H1 (cell line): Measurements from ENCODE around the gene SLC39A10. TPM values are rescaled to one million over a fixed set of nuclear protein-coding genes. Genes with fewer than 3 reads are reported as not detected.

Experiments used
- CTCF ChIA-PET: fragments of 300-600 bp; sonication (Branson Sonifier 250); formaldehyde crosslinking; loops from one replicate; lab custom pipeline; 2021; ENCODE audit not compliant: partially characterized antibody; lab: Charles Lee
- POLR2A ChIA-PET: fragments of 300-600 bp; sonication (Branson Sonifier 250); formaldehyde crosslinking; loops from one replicate; lab custom pipeline; 2021; ENCODE audit warnings: inconsistent platforms; ENCODE audit not compliant: partially characterized antibody; lab: Charles Lee
- DNase-seq, 2 experiments: peaks; one replicate each; pipeline versions ENCODE4 v3.0.0 to v3.0.0-alpha.2; 2010 to 2022; ENCODE audit warnings: low spot score in 2 of 2, low read depth in 1 of 2, mixed read lengths in 1 of 2
- FAIRE-seq: peaks from 2 replicates; lab custom pipeline; 2011; peaks lifted over from hg19 to GRCh38; lab: Jason Lieb, UNC
- H2AFZ ChIP-seq: 2 replicates; pipeline ENCODE4 v1.8.1; 2012; ENCODE audit warnings: low read length, inconsistent platforms
- H2AK5ac ChIP-seq: 2 replicates; pipeline ENCODE4 v1.6.1; 2013; ENCODE audit warnings: low read depth, low read length
- H2BK120ac ChIP-seq: replicated peaks from 2 replicates; pipeline ENCODE3; 2013; ENCODE audit warnings: low read depth, low read length, inconsistent platforms
- H2BK12ac ChIP-seq: 2 replicates; pipeline ENCODE4 v1.6.1; 2013; ENCODE audit warnings: low read depth, low read length
- H2BK15ac ChIP-seq: 2 replicates; pipeline ENCODE4 v1.6.1; 2013; ENCODE audit warnings: low read length
- H2BK20ac ChIP-seq: 2 replicates; pipeline ENCODE4 v1.6.1; 2013; ENCODE audit warnings: low read length
- H2BK5ac ChIP-seq: 2 replicates; pipeline ENCODE4 v1.6.1; 2013; ENCODE audit warnings: low read depth, low read length
- H3K14ac ChIP-seq: 2 replicates; pipeline ENCODE4 v1.6.1; 2013; ENCODE audit warnings: inconsistent platforms; ENCODE audit not compliant: insufficient read length
- H3K18ac ChIP-seq: 2 replicates; pipeline ENCODE4 v1.6.1; 2013; ENCODE audit warnings: low read length; ENCODE audit errors: extremely low read depth
- H3K23ac ChIP-seq: 2 replicates; pipeline ENCODE4 v1.6.1; 2013; ENCODE audit warnings: inconsistent platforms; ENCODE audit not compliant: insufficient read length
- H3K23me2 ChIP-seq: 2 replicates; pipeline ENCODE4 v1.6.1; 2013; ENCODE audit warnings: low read depth, low read length
- H3K27ac ChIP-seq: 2 replicates; pipeline ENCODE4 v1.6.1; 2011; ENCODE audit warnings: low read depth, low read length, inconsistent platforms
- H3K27me3 ChIP-seq, 4 experiments: replicated peaks in 1 of 4; 1 replicate in 1 of 4; 2 replicates in 3 of 4; pipeline versions ENCODE4 v1.6.1 to v1.8.1; 2011 to 2013; ENCODE audit warnings: low read length in 3 of 4, mild to moderate bottlenecking in 3 of 4, inconsistent platforms in 2 of 4, mixed read lengths in 2 of 4, moderate library complexity in 1 of 4; ENCODE audit not compliant: control insufficient read depth in 3 of 4, insufficient read depth in 3 of 4; ENCODE audit errors: extremely low read depth in 1 of 4
- H3K36me3 ChIP-seq, 4 experiments: 2 replicates each; pipeline versions ENCODE4 v1.6.1 to v1.8.1; 2011 to 2013; ENCODE audit warnings: mild to moderate bottlenecking in 4 of 4, low read length in 3 of 4, moderate library complexity in 2 of 4, control low read depth in 1 of 4, inconsistent platforms in 1 of 4; ENCODE audit not compliant: insufficient read depth in 4 of 4, control insufficient read depth in 2 of 4
- H3K4ac ChIP-seq: replicated peaks from 2 replicates; pipeline ENCODE3; 2013; ENCODE audit warnings: low read length, low read depth, mixed read lengths, inconsistent platforms; ENCODE audit not compliant: insufficient read length
- H3K4me1 ChIP-seq, 4 experiments: replicated peaks in 1 of 4; 1 replicate in 1 of 4; 2 replicates in 3 of 4; pipeline versions ENCODE4 v1.6.1 to v1.8.1; 2011 to 2013; ENCODE audit warnings: low read length in 3 of 4, inconsistent platforms in 2 of 4, mixed read lengths in 1 of 4; ENCODE audit not compliant: insufficient read depth in 4 of 4, control insufficient read depth in 3 of 4
- H3K4me2 ChIP-seq, 2 experiments: 2 replicates each; pipeline versions ENCODE4 v1.6.1 to v1.8.1; 2011 to 2013; ENCODE audit warnings: low read depth in 2 of 2, low read length in 2 of 2, control low read depth in 1 of 2, inconsistent platforms in 1 of 2, mild to moderate bottlenecking in 1 of 2; ENCODE audit not compliant: insufficient read depth in 1 of 2
- H3K4me3 ChIP-seq, 4 experiments: fragments of 200-600, 300-600 bp in 1 of 4; sonication (generic), shearing (Covaris generic), sonication (Bioruptor Twin) in 1 of 4; 2 replicates each; pipeline versions ENCODE4 v1.5.1 to v1.8.1; 2011 to 2016; ENCODE audit warnings: low read length in 4 of 4, low read depth in 3 of 4, control low read depth in 2 of 4, inconsistent platforms in 2 of 4, mild to moderate bottlenecking in 2 of 4, mixed read lengths in 1 of 4, moderate library complexity in 1 of 4; ENCODE audit not compliant: insufficient read depth in 2 of 4; ENCODE audit errors: extremely low read depth in 1 of 4
- H3K56ac ChIP-seq: replicated peaks from 2 replicates; pipeline ENCODE3; 2013; ENCODE audit warnings: low read depth, mild to moderate bottlenecking, mixed read lengths, low read length, inconsistent platforms; ENCODE audit not compliant: insufficient read length
- H3K79me1 ChIP-seq: 2 replicates; pipeline ENCODE4 v1.6.1; 2013; ENCODE audit warnings: low read depth, low read length, control low read depth
- H3K79me2 ChIP-seq, 2 experiments: 2 replicates each; pipeline versions ENCODE4 v1.6.1 to v1.8.1; 2012 to 2013; ENCODE audit warnings: low read length in 2 of 2, mild to moderate bottlenecking in 2 of 2, inconsistent platforms in 1 of 2; ENCODE audit not compliant: insufficient read depth in 2 of 2, control insufficient read depth in 1 of 2
- H3K9ac ChIP-seq, 4 experiments: replicated peaks in 1 of 4; 1 replicate in 1 of 4; 2 replicates in 3 of 4; pipeline versions ENCODE4 v1.6.1 to v1.8.1; 2011 to 2013; ENCODE audit warnings: low read depth in 3 of 4, low read length in 3 of 4, control low read depth in 2 of 4, mild to moderate bottlenecking in 2 of 4, moderate library complexity in 2 of 4, inconsistent platforms in 1 of 4; ENCODE audit errors: extremely low read depth in 1 of 4
- H3K9me3 ChIP-seq, 2 experiments: 2 replicates each; pipeline versions ENCODE4 v1.6.1 to v1.8.1; 2012 to 2013; ENCODE audit warnings: mild to moderate bottlenecking in 2 of 2, moderate library complexity in 2 of 2, control low read depth in 1 of 2, inconsistent platforms in 1 of 2, low read depth in 1 of 2, low read length in 1 of 2, mixed read lengths in 1 of 2; ENCODE audit not compliant: insufficient read depth in 2 of 2
- H4K20me1 ChIP-seq, 2 experiments: replicated peaks in 1 of 2; 2 replicates each; pipeline versions ENCODE3 to v1.8.1; 2011 to 2013; ENCODE audit warnings: inconsistent platforms in 2 of 2, low read length in 2 of 2, mild to moderate bottlenecking in 1 of 2; ENCODE audit not compliant: insufficient read depth in 2 of 2, control insufficient read depth in 1 of 2
- H4K5ac ChIP-seq: 2 replicates; pipeline ENCODE4 v1.6.1; 2013; ENCODE audit warnings: low read length, low read depth, mixed read lengths, inconsistent platforms; ENCODE audit not compliant: insufficient read length
- H4K8ac ChIP-seq: 2 replicates; pipeline ENCODE4 v1.8.0; 2013; ENCODE audit warnings: mild to moderate bottlenecking, moderate library complexity, low read length, inconsistent platforms; ENCODE audit not compliant: insufficient read depth; ENCODE audit errors: extremely low read depth
- H4K91ac ChIP-seq: replicated peaks from 2 replicates; pipeline ENCODE3; 2013; ENCODE audit warnings: low read length, mixed read lengths, inconsistent platforms; ENCODE audit not compliant: insufficient read length
- CBX5 ChIP-seq: fragments of 300-800, 300-1000 bp; sonication (generic); IDR thresholded peaks from 2 replicates; pipeline ENCODE4 v1.7.1; 2016; ENCODE audit warnings: antibody characterized with exemption, low read length, low read depth
- CHD2 ChIP-seq: IDR thresholded peaks from 2 replicates; pipeline ENCODE4 v1.6.1; 2012; ENCODE audit warnings: low read length, improper control_type of control experiment
- JUND ChIP-seq: IDR thresholded peaks from 2 replicates; pipeline ENCODE4 v1.6.1; 2011; ENCODE audit warnings: mild to moderate bottlenecking, improper control_type of control experiment, low read length
- POU5F1 ChIP-seq: IDR thresholded peaks from 2 replicates; pipeline ENCODE4 v1.6.1; 2011; ENCODE audit warnings: low read depth, mild to moderate bottlenecking, low read length, moderate library complexity
- RNF2 ChIP-seq: fragments of 200-900, 300-1000 bp; sonication (generic); IDR thresholded peaks from 2 replicates; pipeline ENCODE4 v1.7.1; 2016; ENCODE audit warnings: borderline replicate concordance, low read depth, mild to moderate bottlenecking, antibody characterized with exemption, low read length; ENCODE audit not compliant: poor library complexity, severe bottlenecking; ENCODE audit errors: missing control alignments
- SRF ChIP-seq: IDR thresholded peaks from 2 replicates; pipeline ENCODE4 v1.6.1; 2011; ENCODE audit warnings: mild to moderate bottlenecking, low read depth, low read length, moderate library complexity
- WGBS, 2 experiments: shearing (Covaris generic) in 1 of 2; methylation state at CpG; one replicate each; pipeline versions ENCODE4 v1.1.6 to v1.1.7; 2013 to 2015; ENCODE audit warnings: low lambda C conversion rate in 2 of 2, mixed read lengths in 2 of 2, inconsistent platforms in 1 of 2, low coverage in 1 of 2, missing lambda C conversion rate in 1 of 2; ENCODE audit not compliant: insufficient replicate concordance in 2 of 2, insufficient coverage in 1 of 2, insufficient read length in 1 of 2; ENCODE audit errors: extremely low coverage in 1 of 2, missing lambda C conversion rate in 1 of 2; 5-methylcytosine and 5-hydroxymethylcytosine counted together
- polyA plus RNA-seq, 7 experiments: library from polyadenylated mRNA; depleted of rRNA in 3 of 7; stranded (reverse) in 5 of 7; unstranded in 2 of 7; fragments of >200 nt in 5 of 7; fragments of 200-250 nt in 2 of 7; gene quantifications; 1 replicate in 5 of 7; 2 replicates in 1 of 7; 4 replicates in 1 of 7; pipeline versions ENCODE4 v1.2.1 to v1.2.3, GENCODE V29; 2011 to 2013; ENCODE audit warnings: missing spikeins in 2 of 7, mixed read lengths in 2 of 7
- total RNA-seq: library from RNA; stranded (reverse); fragmentation: NEBNext Ultra II Directional; extraction: Animal tissue kit (Norgen Biotek cat#: 25700); gene quantifications from 2 replicates; pipeline ENCODE4 v1.2.1, GENCODE V29; 2021
- TF ChIP-seq, protein P1 (sequence below), 3 experiments: IDR thresholded peaks; 1 replicate in 2 of 3; 2 replicates in 1 of 3; pipeline versions ENCODE4 v1.5.1 to v1.6.1; 2011; ENCODE audit warnings: low read length in 3 of 3, mild to moderate bottlenecking in 3 of 3, inconsistent platforms in 2 of 3, low read depth in 1 of 3, moderate library complexity in 1 of 3; ENCODE audit not compliant: insufficient read depth in 1 of 3; ENCODE audit errors: control extremely low read depth in 1 of 3

The SLC39A10 gene
- total and polyA plus RNA-seq, 2 of the 8 experiments (the other 6 are each of a cell fraction or from before 2014, with no cell fraction given) = 68.1 to 234 TPM

DNA sequence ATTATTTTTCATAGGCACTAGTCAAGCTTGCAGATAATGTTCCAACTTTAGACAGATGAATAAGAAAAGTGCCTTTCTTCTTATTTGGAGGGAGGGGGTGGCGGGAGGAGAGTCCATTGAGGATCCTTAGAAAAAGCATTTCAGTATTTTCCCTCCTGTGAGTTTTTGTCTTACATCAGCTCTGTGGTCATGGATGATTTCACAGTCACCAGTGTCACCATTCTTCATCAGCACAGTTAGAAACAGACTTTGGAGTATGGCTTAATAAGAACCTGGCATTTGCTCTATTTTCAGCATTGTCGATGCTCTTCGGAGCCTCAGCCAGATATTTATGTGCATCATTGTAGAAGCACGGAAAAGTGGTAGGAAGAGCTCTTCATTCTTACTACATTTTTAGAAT lies 70.1 kb downstream of the SLC39A10 start:
- Histone ChIP-seq H3K27ac (no peak overlapping the region), H2AK5ac (no peak overlapping the region), H4K91ac (no peak overlapping the region), H3K14ac (no peak overlapping the region), H4K20me1 (peaks cover 0 to 1% of the 10 kb centered on the region in 2 experiments), H3K4ac (no peak overlapping the region), H2BK120ac (no peak overlapping the region), H3K9me3 (no peaks in the 10 kb centered on the region), H3K18ac (no peak overlapping the region), H3K36me3 (peaks cover 2 to 54% (median 20%) of the 10 kb centered on the region in 4 experiments; a peak in 7 of 8 replicates), H2BK15ac (no peak overlapping the region), H2AFZ (no peak overlapping the region), H3K27me3 (no peaks in the 10 kb centered on the region), H3K56ac (no peak overlapping the region), H3K9ac (no peak overlapping the region), H3K79me2 (no peaks in the 10 kb centered on the region), H2BK20ac (no peak overlapping the region), H2BK5ac (no peak overlapping the region), H2BK12ac (no peak overlapping the region), H3K79me1 (no peaks in the 10 kb centered on the region), H4K5ac (no peak overlapping the region), H3K23me2 (no peaks in the 10 kb centered on the region), H3K23ac (no peak overlapping the region), H4K8ac (no peak overlapping the region), H3K4me2 (no peak overlapping the region), H3K4me3 (no peak overlapping the region), H3K4me1 (0 out of 7 replicates have a peak, but pooled peaks cover 0 to 4% (median 0%) of the 10 kb centered on the region in 4 experiments)
- ChIA-PET POLR2A (interaction anchor here (0.5 kb wide), 1 partner anchor 14 kb away, joined by 3 read pairs; no protein-coding TSS in a partner anchor), CTCF (interaction anchor here (1.0 kb wide), 1 partner anchor 342 kb away, joined by 3 read pairs; the partner anchor contains the start of gene DNAH7)
- no peak for FAIRE-seq
- 94% methylated on average over 4 of the region's 4 CpGs; no CpG with 5 or more reads in 1 of the 2 experiments for WGBS, 2 experiments
- no peak for DNase-seq
- TF ChIP-seq POU5F1 (no peak), CHD2 (no peak), RNF2 (no peak), SRF (no peak), JUND (no peak), CBX5 (no peak)
- TF ChIP-seq, protein P1, sequence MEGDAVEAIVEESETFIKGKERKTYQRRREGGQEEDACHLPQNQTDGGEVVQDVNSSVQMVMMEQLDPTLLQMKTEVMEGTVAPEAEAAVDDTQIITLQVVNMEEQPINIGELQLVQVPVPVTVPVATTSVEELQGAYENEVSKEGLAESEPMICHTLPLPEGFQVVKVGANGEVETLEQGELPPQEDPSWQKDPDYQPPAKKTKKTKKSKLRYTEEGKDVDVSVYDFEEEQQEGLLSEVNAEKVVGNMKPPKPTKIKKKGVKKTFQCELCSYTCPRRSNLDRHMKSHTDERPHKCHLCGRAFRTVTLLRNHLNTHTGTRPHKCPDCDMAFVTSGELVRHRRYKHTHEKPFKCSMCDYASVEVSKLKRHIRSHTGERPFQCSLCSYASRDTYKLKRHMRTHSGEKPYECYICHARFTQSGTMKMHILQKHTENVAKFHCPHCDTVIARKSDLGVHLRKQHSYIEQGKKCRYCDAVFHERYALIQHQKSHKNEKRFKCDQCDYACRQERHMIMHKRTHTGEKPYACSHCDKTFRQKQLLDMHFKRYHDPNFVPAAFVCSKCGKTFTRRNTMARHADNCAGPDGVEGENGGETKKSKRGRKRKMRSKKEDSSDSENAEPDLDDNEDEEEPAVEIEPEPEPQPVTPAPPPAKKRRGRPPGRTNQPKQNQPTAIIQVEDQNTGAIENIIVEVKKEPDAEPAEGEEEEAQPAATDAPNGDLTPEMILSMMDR (IDR thresholded peaks at IDR 0.05; ENCODE audit: control extremely low read depth in 1 of 3, insufficient read depth in 1 of 3, low read depth in 1 of 3, low read length in 3 of 3) = no peak
